NOMO-1 treated with DMSO at 0.1 percent for 48 hours (cell line): Measurements from ENCODE around the gene SLC5A10.

Experiments
- DNase-seq: peaks from one replicate; lab custom pipeline; 2025; ENCODE audit not compliant: unreplicated experiment; lab: John Stamatoyannopoulos, UW

The SLC5A10 gene

DNA sequence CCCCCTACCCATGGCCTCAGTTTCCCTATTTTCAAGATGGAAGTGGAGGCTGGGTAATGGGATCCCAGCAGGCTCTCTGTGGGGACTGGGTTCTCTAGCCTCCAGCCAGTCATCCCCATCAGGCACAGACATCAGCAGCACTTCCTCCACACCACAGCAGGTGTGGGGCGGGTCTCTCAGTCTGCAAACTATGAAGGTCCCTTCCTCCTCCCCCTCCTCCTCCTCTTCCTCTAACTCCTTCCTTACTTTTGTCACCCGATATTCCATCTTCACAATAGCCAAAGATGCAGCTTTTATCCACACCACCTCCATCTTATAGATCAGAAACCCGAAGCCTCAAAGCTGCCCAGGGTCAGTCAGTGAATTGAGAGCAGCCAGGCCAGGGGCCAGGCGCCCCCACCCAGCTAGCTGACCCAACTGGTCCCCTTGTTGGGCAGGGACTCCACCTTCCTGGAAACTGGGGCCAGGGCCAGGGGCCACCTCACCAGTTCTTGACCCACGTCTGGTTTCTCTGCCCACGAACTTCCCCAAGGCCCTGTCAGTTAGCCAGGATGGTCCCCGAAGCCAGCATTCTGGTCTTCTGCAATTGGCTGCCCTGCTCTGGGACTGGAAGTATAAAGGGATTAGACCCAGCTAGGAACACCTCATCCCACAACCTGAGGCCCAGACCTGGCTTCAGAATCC, 50.1 kb downstream of the SLC5A10 start:
- no peak for DNase-seq

DNA sequence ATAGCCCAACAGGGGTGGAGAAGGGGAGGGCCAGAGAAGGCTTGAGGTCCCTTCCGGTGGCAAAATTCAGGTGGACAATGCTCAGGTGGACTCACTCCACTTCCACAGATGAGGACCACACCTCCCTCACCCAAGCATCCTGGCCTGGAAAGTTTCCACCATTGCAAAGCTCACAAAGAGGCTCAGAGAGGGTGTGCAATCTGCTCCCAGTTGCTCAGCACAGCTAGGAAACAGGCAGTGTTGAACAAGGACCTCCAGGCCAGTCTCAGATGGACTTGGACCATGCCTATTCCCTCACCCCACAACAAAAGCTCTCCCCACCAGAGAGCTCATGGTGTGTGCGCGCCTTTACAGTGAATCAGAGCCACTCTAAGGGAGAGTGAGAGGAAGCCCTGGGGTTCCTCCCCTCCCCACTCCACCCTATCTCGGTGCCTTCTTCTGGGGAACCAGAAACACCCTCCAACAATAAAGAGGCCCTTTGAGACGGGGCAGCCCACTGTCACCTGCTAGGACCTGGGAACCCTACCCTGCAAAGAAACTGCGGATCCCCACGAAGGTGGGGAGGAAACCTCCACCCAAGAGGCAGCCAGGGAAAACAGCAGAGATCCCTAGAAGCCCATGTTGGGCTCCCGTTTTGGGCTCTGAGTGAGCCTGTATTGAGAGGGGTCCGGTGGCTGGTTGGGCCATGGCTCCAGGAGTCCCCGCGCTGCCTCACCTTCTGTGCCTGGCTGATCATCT, 51.0 kb downstream of the SLC5A10 start:
- no peak for DNase-seq

GRCh38 chr17:19003543-19004420, 51.8 kb downstream of the SLC5A10 start:
- DNase-seq, result peak; percentile 15

DNA sequence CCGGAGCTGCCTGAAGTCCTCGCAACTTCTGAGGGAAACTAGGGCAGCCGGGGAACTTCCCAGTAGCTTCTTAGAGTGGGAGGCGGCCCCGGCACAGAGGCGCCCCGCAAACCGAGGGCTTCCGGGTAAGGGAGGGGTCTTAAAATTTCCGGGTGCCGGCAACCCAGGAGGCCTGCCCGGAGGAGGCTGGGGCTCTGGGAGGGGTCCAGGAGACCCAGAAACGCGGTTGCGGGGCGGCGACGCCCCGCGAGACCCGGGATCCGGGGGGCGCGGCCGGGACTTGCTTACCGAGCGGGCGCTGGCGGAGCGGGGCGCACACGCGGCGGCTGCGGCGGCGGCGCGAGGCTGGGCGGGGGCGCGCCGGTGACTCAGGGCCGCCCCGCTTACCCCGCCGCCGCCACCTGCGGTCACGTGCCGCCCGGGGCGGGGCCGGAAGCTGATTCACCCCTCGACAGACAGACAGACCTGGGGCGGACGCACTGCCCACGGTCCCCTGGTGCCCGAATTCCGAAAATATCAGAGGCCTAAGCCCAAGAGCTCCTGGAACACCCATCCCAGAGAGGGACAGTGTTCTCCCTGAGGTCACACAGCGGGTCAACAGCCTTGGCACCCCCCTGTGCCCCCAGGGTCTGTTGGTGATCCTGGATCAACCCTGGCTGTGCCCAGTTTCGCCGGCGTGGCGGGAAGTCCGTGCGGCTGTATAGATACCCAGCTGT, 52.6 kb downstream of the SLC5A10 start, which contains the start of gene FAM83G:
TSS of gene FAM83G (minus strand) at position 344 of the 716 bp plus-strand sequence. CDS start 723 bp downstream, outside the sequence.
- peak; percentile 57 for DNase-seq

DNA sequence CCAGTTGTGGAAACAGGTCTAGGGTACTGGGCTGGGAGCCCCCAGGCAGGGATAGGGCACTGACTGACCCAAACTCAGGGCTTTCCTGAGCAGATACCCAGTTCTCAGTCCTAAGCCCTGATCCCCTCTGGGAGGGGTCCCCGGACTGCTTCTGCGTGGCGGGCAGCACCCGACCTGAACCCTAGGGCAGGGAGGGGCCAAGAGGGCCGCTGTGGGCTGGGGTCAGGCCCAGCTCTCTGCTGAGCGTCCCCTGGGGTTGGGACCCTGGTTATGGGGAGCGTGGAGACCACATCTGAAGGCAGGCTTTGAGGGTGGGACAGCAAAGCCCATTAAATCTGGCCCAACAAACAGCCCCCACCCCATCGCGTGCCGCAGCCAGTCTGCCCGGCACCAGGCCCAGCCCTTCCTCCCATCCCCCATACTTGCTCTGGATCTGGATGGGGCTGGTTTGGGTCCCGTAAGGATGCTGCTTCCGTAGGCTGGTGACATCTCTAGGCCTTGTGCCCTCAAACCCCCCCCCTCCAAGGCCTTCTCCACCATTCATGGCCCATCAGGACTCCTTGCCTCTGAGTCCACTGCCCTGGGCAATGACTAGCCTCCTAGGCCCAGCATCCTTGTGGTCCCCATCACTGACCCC, 53.3 kb downstream of the SLC5A10 start:
- no peak for DNase-seq

- DNase-seq, result no peak
Observed at GRCh38 chr17:19005789-19006430, 53.9 kb downstream of the SLC5A10 start.

DNA sequence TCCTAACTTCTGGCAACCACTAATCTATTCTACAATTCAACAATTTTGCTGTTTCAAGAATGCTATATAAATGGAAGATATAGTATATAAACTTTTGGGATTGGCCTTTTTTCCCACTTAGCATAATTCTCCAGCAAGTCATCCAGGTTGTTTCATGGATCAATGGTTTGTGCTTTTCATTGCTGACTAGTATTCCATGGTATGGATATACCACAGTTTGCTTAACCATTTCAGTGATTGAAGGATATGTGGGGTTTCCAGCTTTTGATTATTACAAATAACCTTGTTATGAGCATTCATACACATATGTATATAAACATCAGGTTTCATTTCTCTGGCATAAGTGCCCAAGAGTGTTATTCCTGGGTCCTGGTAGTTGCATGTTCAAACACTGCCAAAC, 54.7 kb downstream of the SLC5A10 start:
- no peak for DNase-seq

GRCh38 chr17:19009970-19010369, 58.0 kb downstream of the SLC5A10 start:
- DNase-seq, result no peak

DNA sequence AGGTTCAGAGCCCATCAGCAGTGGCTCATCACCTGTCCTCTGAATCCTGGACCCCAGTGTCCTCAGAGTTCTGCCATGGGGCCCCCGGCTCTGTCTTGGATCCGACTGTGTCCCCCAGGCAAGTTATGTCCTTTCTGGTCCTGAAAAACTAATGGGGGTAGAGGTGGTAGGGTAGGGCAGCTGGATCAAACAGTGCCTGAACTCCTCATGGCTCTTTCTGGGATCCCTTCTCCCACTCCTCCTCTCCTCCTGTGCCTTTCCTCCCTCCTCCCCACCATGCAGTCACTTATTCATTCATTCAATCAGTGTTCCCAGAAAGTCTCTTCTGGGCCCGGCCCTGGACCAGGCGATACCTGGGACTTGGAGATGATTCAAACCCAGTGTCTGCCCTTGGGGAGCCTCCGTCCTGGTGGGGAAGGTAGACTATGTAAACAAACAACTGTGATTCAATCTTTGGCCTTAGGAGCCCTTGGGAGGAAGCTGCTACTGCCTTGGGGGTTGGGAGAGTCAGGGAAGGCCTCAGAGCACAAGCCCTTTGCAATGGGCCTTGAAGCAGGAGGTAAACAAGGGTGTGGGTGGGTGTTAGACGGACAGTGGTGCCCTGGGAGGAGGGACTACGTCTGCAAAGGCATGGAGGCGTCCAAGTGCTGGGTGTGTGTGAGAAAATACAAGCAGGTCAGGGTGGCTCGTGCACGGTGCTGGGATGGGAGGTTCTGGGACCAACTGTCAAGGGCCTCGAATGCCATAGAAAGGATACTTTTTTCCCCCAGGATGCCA, 59.0 kb downstream of the SLC5A10 start:
- no peak for DNase-seq

DNA sequence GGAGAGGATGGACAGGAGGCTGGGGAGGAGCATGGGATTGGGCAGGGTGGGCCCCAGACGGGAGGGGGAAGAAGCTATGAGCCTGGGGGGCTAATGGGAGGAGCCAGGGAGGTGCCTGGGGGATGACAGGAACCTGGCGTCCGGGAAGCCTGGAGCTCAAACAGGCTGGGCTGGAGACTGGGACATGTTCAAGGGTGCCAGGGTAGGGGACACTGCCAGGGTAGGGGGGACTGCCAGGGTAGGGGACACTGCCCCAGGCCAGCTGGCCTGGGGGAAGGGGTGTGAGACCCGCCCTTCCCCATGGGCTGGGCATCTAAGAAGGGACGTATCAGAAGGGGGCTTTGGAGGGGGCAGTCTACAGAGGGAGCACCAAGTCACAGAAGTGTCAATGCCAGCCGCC, 59.6 kb downstream of the SLC5A10 start:
- no peak for DNase-seq

GRCh38 chr17:19012171-19013080, 60.5 kb downstream of the SLC5A10 start:
- DNase-seq, result no peak

DNA sequence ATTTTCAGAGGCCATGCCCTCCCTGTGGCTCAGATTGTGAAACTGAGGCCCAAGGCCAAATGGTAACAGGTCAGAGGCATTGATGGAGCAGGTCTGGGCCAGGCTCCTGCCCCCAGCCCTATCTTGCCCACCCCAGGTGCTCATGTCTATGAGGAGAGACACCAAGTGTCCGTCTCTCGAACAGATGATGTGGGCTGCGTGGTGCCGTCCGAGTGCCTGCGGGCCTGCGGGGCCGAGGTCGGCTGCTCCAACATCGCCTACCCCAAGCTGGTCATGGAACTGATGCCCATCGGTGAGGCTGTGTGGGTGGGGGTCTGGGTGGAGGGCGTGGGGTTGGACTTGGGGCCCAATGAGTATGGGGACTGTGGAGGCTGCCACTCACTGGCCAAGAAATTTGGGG, 61.3 kb downstream of the SLC5A10 start:
- DNase-seq, result no peak

GRCh38 chr17:19013806-19014627, 62.1 kb downstream of the SLC5A10 start:
- DNase-seq, result no peak

DNA sequence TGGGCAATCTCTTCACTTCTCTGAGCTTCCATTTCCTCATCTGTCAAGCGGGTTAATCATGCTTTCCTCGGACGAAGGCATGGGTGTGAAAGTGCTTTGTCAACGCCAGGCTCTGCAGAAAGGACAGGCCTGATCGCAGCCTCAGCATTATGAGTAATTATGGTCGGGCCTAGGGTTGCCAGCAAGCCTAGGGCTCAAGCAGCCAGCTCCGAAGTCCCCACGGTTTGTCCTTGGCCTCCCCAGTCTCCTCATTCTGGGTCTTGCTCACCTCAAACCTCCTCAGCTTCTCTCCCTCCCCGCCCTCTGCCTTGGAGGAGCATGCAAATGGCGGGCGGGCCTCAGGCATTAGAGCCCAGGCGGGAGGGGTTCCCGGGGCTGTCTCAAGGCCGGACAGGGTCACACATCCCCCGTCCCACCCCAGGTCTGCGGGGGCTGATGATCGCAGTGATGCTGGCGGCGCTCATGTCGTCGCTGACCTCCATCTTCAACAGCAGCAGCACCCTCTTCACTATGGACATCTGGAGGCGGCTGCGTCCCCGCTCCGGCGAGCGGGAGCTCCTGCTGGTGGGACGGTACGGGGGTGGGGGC, 62.8 kb downstream of the SLC5A10 start:
- no peak for DNase-seq

DNA sequence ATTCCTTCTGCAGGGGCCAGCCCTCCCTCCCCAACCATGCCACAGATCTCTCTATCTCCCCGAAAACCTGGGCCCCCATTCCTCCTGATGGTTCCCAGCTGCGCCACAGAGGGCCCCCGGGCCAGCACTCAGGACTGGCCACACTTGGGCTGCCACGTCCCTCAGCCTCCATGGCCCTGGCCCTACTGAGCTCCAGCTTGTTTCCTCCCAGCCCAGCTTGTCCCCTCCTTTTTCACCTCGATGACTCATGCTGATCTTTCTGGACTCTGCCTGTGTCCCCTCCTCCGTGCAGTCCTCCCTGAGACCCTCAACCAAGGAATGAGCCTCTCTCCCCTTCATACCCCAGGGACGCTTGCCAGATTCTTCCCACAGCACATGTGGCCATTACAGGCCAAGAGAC, 63.5 kb downstream of the SLC5A10 start:
- DNase-seq, result no peak

DNA sequence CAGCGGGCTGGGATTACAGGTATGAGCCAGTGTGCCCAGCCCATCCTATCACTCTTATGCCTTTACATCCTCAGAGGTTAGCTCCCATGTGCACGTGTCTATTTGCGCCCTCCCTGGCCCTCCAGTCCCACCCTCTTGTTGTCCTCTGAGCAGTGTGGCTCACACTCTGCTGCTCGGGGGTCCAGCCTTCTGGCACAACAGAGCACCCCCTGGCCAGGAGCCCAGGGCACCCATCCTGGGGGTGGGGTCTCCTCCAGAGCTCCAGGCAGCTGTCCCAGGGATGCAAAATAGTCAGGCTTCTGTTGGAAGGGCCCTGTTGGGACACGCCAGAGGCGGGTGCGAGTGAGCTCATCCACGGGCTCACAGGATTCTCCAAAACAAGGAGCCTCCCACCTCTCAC, 64.3 kb downstream of the SLC5A10 start:
- DNase-seq, result no peak

- DNase-seq, result no peak
Observed at GRCh38 chr17:19016881-19017280, 64.9 kb downstream of the SLC5A10 start.
